ENCODE data around the gene CFAP46.

- TF ChIP-seq CTCF (IDR thresholded peaks at IDR 0.05; ENCODE audit: poor library complexity, severe bottlenecking) (no peak), REST (IDR thresholded peaks at IDR 0.05; ENCODE audit: borderline replicate concordance) (no peak), EP300 (conservative IDR thresholded peaks at IDR 0.05; ENCODE audit: poor library complexity, severe bottlenecking) (no peak), EZH2 (IDR thresholded peaks at IDR 0.05; ENCODE audit: borderline replicate concordance, insufficient read depth, low read length, poor library complexity, severe bottlenecking) (no peak)
Observed at GRCh38 chr10:132919374-132920100, 22.8 kb downstream of the CFAP46 start.

Data from neural cell (in vitro differentiated cells).